Cortex of kidney (tissue), 1 donor: ENCODE measurements around the gene NTSR1.
"Not testable (repeated sequence)": the region's sequence is repeated elsewhere in the genome, so short reads cannot be mapped to it uniquely, and the experiment has no call there.

Experiments
- DNase-seq: peaks from one replicate; lab custom pipeline; 2025; lab: John Stamatoyannopoulos, UW

Gene NTSR1

GRCh38 chr20:62674370-62674769 lies 34.3 kb upstream of the NTSR1 start:
- no peak for DNase-seq

GRCh38 chr20:62675156-62675876 lies 33.3 kb upstream of the NTSR1 start:
- no peak for DNase-seq

GRCh38 chr20:62675877-62676260 lies 32.8 kb upstream of the NTSR1 start:
- DNase-seq: no peak

GRCh38 chr20:62676976-62677375 lies 31.7 kb upstream of the NTSR1 start:
- DNase-seq: no peak

- no peak for DNase-seq
These were observed 31.0 kb upstream of the NTSR1 start for GRCh38 chr20:62677678-62678077.

GRCh38 chr20:62678553-62678952 lies 30.1 kb upstream of the NTSR1 start:
- DNase-seq: no peak

- no peak for DNase-seq
These were observed 28.6 kb upstream of the NTSR1 start for GRCh38 chr20:62679978-62680589.

- no peak for DNase-seq
These were observed 25.6 kb upstream of the NTSR1 start for GRCh38 chr20:62682912-62683517.

GRCh38 chr20:62683660-62684322 lies 24.8 kb upstream of the NTSR1 start:
- DNase-seq: not testable (repeated sequence)

GRCh38 chr20:62684981-62685380 lies 23.7 kb upstream of the NTSR1 start:
- DNase-seq: no peak

- DNase-seq: no peak
These were observed 22.7 kb upstream of the NTSR1 start for GRCh38 chr20:62685781-62686555.

- no peak for DNase-seq
These were observed 21.5 kb upstream of the NTSR1 start for GRCh38 chr20:62686869-62687830.

- no peak for DNase-seq
These were observed 20.6 kb upstream of the NTSR1 start for GRCh38 chr20:62688083-62688482.

GRCh38 chr20:62688855-62689460 lies 19.7 kb upstream of the NTSR1 start:
- DNase-seq: no peak

- DNase-seq: no peak
These were observed 18.8 kb upstream of the NTSR1 start for GRCh38 chr20:62689861-62690260.

- no peak for DNase-seq
These were observed 18.3 kb upstream of the NTSR1 start for GRCh38 chr20:62690261-62690820.

- no peak for DNase-seq
These were observed 17.1 kb upstream of the NTSR1 start for GRCh38 chr20:62691487-62691886.

GRCh38 chr20:62692176-62692575 lies 16.5 kb upstream of the NTSR1 start:
- DNase-seq: no peak

GRCh38 chr20:62692801-62693523 lies 15.7 kb upstream of the NTSR1 start:
- no peak for DNase-seq
